WTC11 (cell line): Measurements from ENCODE around the gene ANKS6. TPM values are rescaled to one million over a fixed set of nuclear protein-coding genes. Genes with fewer than 3 reads are reported as not detected.

Experiments used
- ATAC-seq: fragments of 200-7000 bp; cut with Tn5 transposase; 2 replicates; pipeline ENCODE4 v1.10.0; 2021; ENCODE audit warnings: mild to moderate bottlenecking, moderate library complexity
- CTCF ChIA-PET: fragments of 300-600 bp; sonication (Branson Sonifier 250); formaldehyde crosslinking; loops from one replicate; lab custom pipeline; 2021; ENCODE audit warnings: antibody characterized with exemption; lab: Charles Lee
- POLR2A ChIA-PET: fragments of 350-600 bp; sonication (Branson Sonifier 250); formaldehyde crosslinking; loops from one replicate; lab custom pipeline; 2021; ENCODE audit warnings: antibody characterized with exemption; lab: Charles Lee
- DNase-seq: peaks from one replicate; pipeline ENCODE4 v3.0.0; 2021; ENCODE audit warnings: low spot score
- H3K27ac Mint-ChIP-seq: 2 replicates; pipeline ENCODE4 v1.8.0; 2021; ENCODE audit warnings: mixed read lengths
- H3K27me3 Mint-ChIP-seq: 2 replicates; pipeline ENCODE4 v1.8.0; 2021; ENCODE audit warnings: low read depth, mild to moderate bottlenecking, moderate library complexity, mixed read lengths
- H3K36me3 Mint-ChIP-seq: 2 replicates; pipeline ENCODE4 v1.8.0; 2021; ENCODE audit warnings: mixed read lengths
- H3K4me1 Mint-ChIP-seq: 2 replicates; pipeline ENCODE4 v1.8.0; 2022; ENCODE audit warnings: mixed read lengths
- H3K4me3 Mint-ChIP-seq: 2 replicates; pipeline ENCODE4 v1.8.0; 2021; ENCODE audit warnings: mild to moderate bottlenecking, moderate library complexity, mixed read lengths
- H3K9me3 Mint-ChIP-seq: 2 replicates; pipeline ENCODE4 v1.8.0; 2021; ENCODE audit warnings: mixed read lengths
- ATF6 ChIP-seq: sonication (generic); formaldehyde crosslinking; IDR thresholded peaks from 2 replicates; pipeline ENCODE4 v1.8.1; 2023; ENCODE audit warnings: mild to moderate bottlenecking, missing genetic modification reagents
- CREM ChIP-seq: sonication (generic); formaldehyde crosslinking; IDR thresholded peaks from 2 replicates; pipeline ENCODE4 v1.8.1; 2022; ENCODE audit warnings: mild to moderate bottlenecking, missing genetic modification reagents, moderate library complexity
- FOXP1 ChIP-seq: sonication (generic); formaldehyde crosslinking; IDR thresholded peaks from 2 replicates; pipeline ENCODE4 v1.8.0; 2022; ENCODE audit warnings: missing genetic modification reagents, mild to moderate bottlenecking, moderate library complexity, borderline replicate concordance
- FOXP4 ChIP-seq: sonication (generic); formaldehyde crosslinking; IDR thresholded peaks from 2 replicates; pipeline ENCODE4 v1.8.0; 2022; ENCODE audit warnings: mild to moderate bottlenecking, missing genetic modification reagents
- GRHL2 ChIP-seq: fragments of 250-450 bp; sonication (Bioruptor Pico); IDR thresholded peaks from 2 replicates; pipeline ENCODE4 v1.8.0; 2022; ENCODE audit warnings: mild to moderate bottlenecking, moderate library complexity; ENCODE audit not compliant: insufficient replicate concordance, severe bottlenecking
- GTF2I ChIP-seq: fragments of 250-450 bp; sonication (Bioruptor Pico); conservative IDR thresholded peaks from 2 replicates; pipeline ENCODE4 v1.4.0; 2021; ENCODE audit warnings: mild to moderate bottlenecking
- MXD4 ChIP-seq: fragments of 250-450 bp; sonication (Bioruptor Pico); IDR thresholded peaks from 2 replicates; pipeline ENCODE4 v1.8.0; 2021; ENCODE audit warnings: mild to moderate bottlenecking, moderate library complexity, borderline replicate concordance
- MYBL2 ChIP-seq: sonication (generic); formaldehyde crosslinking; IDR thresholded peaks from 2 replicates; pipeline ENCODE4 v1.8.1; 2023; ENCODE audit warnings: mild to moderate bottlenecking, moderate library complexity, missing genetic modification reagents
- NFATC4 ChIP-seq: fragments of 250-450 bp; sonication (Bioruptor Pico); IDR thresholded peaks from 2 replicates; pipeline ENCODE4 v1.9.0; 2021; ENCODE audit warnings: mild to moderate bottlenecking
- NR2C2 ChIP-seq: sonication (generic); formaldehyde crosslinking; IDR thresholded peaks from 2 replicates; pipeline ENCODE4 v1.8.0; 2022; ENCODE audit warnings: mild to moderate bottlenecking, missing genetic modification reagents
- RELA ChIP-seq: sonication (generic); formaldehyde crosslinking; IDR thresholded peaks from 2 replicates; pipeline ENCODE4 v1.8.1; 2022; ENCODE audit warnings: missing genetic modification reagents, mild to moderate bottlenecking, borderline replicate concordance
- ZNF232 ChIP-seq: sonication (generic); formaldehyde crosslinking; IDR thresholded peaks from 2 replicates; pipeline ENCODE4 v1.8.0; 2022; ENCODE audit warnings: mild to moderate bottlenecking, missing genetic modification reagents
- ZNF263 ChIP-seq: sonication (generic); formaldehyde crosslinking; IDR thresholded peaks from 2 replicates; pipeline ENCODE4 v1.8.1; 2022; ENCODE audit warnings: low read depth, mild to moderate bottlenecking, moderate library complexity, missing genetic modification reagents
- ZSCAN18 ChIP-seq: fragments of 250-450 bp; sonication (Bioruptor Pico); IDR thresholded peaks from 2 replicates; pipeline ENCODE4 v2.1.2; 2022; ENCODE audit warnings: mild to moderate bottlenecking, moderate library complexity
- total RNA-seq: library from RNA; stranded (reverse); gene quantifications from 3 replicates; pipeline ENCODE4 v1.2.3, GENCODE V29; 2021
- TF ChIP-seq, protein P1 (sequence below): sonication (generic); formaldehyde crosslinking; IDR thresholded peaks from 2 replicates; pipeline ENCODE4 v1.8.1; 2023; ENCODE audit warnings: mild to moderate bottlenecking, moderate library complexity, missing genetic modification reagents
- TF ChIP-seq, protein P2 (sequence below): sonication (generic); formaldehyde crosslinking; IDR thresholded peaks from 2 replicates; pipeline ENCODE4 v1.8.0; 2023; ENCODE audit warnings: mild to moderate bottlenecking, missing genetic modification reagents
- TF ChIP-seq, protein P3 (sequence below): fragments of 250-450 bp; sonication (Bioruptor Pico); IDR thresholded peaks from 2 replicates; pipeline ENCODE4 v1.9.0; 2021; ENCODE audit warnings: mild to moderate bottlenecking
- TF ChIP-seq, protein P4 (sequence below): sonication (generic); formaldehyde crosslinking; IDR thresholded peaks from 2 replicates; pipeline ENCODE4 v1.8.0; 2022; ENCODE audit warnings: missing genetic modification reagents

ANKS6 gene
- total RNA-seq, 1 experiment from 2014 or later, result 65.1 TPM

GRCh38 chr9:98783518-98784226 lies 12.7 kb downstream of the ANKS6 start:
- Mint-ChIP-seq H3K4me3 (no peak overlapping the region), H3K9me3 (no peaks in the 10 kb centered on the region), H3K36me3 (peaks cover 40% of the 10 kb centered on the region), H3K4me1 (no peaks in the 10 kb centered on the region), H3K27me3 (no peaks in the 10 kb centered on the region), H3K27ac (no peak overlapping the region)
- ChIA-PET POLR2A (no interaction called here), CTCF (interaction anchor here (2.4 kb wide), 1 partner anchor 8 kb away, joined by 12 read pairs; no protein-coding TSS in a partner anchor)
- DNase-seq (no peak), ATAC-seq (no peak)
- TF ChIP-seq FOXP4 (CRISPR knock-in tag) (no peak), NFATC4 (CRISPR knock-in tag) (no peak), RELA (CRISPR knock-in tag) (no peak), FOXP1 (CRISPR knock-in tag) (no peak), ZNF232 (no peak), ZSCAN18 (no peak), MXD4 (CRISPR knock-in tag) (no peak), MYBL2 (no peak), GTF2I (CRISPR knock-in tag) (no peak), CREM (no peak), ZNF263 (CRISPR knock-in tag) (no peak), ATF6 (CRISPR knock-in tag) (no peak), GRHL2 (CRISPR knock-in tag) (no peak), NR2C2 (no peak)
- TF ChIP-seq, protein P1, sequence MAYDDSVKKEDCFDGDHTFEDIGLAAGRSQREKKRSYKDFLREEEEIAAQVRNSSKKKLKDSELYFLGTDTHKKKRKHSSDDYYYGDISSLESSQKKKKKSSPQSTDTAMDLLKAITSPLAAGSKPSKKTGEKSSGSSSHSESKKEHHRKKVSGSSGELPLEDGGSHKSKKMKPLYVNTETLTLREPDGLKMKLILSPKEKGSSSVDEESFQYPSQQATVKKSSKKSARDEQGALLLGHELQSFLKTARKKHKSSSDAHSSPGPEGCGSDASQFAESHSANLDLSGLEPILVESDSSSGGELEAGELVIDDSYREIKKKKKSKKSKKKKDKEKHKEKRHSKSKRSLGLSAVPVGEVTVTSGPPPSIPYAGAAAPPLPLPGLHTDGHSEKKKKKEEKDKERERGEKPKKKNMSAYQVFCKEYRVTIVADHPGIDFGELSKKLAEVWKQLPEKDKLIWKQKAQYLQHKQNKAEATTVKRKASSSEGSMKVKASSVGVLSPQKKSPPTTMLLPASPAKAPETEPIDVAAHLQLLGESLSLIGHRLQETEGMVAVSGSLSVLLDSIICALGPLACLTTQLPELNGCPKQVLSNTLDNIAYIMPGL, result no peak
- TF ChIP-seq, protein P2, sequence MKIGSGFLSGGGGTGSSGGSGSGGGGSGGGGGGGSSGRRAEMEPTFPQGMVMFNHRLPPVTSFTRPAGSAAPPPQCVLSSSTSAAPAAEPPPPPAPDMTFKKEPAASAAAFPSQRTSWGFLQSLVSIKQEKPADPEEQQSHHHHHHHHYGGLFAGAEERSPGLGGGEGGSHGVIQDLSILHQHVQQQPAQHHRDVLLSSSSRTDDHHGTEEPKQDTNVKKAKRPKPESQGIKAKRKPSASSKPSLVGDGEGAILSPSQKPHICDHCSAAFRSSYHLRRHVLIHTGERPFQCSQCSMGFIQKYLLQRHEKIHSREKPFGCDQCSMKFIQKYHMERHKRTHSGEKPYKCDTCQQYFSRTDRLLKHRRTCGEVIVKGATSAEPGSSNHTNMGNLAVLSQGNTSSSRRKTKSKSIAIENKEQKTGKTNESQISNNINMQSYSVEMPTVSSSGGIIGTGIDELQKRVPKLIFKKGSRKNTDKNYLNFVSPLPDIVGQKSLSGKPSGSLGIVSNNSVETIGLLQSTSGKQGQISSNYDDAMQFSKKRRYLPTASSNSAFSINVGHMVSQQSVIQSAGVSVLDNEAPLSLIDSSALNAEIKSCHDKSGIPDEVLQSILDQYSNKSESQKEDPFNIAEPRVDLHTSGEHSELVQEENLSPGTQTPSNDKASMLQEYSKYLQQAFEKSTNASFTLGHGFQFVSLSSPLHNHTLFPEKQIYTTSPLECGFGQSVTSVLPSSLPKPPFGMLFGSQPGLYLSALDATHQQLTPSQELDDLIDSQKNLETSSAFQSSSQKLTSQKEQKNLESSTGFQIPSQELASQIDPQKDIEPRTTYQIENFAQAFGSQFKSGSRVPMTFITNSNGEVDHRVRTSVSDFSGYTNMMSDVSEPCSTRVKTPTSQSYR, result no peak
- TF ChIP-seq, protein P3, sequence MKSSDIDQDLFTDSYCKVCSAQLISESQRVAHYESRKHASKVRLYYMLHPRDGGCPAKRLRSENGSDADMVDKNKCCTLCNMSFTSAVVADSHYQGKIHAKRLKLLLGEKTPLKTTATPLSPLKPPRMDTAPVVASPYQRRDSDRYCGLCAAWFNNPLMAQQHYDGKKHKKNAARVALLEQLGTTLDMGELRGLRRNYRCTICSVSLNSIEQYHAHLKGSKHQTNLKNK (CRISPR knock-in tag), result no peak
- TF ChIP-seq, protein P4, sequence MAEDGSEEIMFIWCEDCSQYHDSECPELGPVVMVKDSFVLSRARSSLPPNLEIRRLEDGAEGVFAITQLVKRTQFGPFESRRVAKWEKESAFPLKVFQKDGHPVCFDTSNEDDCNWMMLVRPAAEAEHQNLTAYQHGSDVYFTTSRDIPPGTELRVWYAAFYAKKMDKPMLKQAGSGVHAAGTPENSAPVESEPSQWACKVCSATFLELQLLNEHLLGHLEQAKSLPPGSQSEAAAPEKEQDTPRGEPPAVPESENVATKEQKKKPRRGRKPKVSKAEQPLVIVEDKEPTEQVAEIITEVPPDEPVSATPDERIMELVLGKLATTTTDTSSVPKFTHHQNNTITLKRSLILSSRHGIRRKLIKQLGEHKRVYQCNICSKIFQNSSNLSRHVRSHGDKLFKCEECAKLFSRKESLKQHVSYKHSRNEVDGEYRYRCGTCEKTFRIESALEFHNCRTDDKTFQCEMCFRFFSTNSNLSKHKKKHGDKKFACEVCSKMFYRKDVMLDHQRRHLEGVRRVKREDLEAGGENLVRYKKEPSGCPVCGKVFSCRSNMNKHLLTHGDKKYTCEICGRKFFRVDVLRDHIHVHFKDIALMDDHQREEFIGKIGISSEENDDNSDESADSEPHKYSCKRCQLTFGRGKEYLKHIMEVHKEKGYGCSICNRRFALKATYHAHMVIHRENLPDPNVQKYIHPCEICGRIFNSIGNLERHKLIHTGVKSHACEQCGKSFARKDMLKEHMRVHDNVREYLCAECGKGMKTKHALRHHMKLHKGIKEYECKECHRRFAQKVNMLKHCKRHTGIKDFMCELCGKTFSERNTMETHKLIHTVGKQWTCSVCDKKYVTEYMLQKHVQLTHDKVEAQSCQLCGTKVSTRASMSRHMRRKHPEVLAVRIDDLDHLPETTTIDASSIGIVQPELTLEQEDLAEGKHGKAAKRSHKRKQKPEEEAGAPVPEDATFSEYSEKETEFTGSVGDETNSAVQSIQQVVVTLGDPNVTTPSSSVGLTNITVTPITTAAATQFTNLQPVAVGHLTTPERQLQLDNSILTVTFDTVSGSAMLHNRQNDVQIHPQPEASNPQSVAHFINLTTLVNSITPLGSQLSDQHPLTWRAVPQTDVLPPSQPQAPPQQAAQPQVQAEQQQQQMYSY (CRISPR knock-in tag), result no peak
